Measurements from ENCODE around the gene MYG1.

GRCh38 chr12:53336181-53336681, 36.7 kb downstream of the MYG1 start, which contains the start of gene SP7:
- TF ChIP-seq POLR2AphosphoS5 (IDR thresholded peaks at IDR 0.05; ENCODE audit: borderline replicate concordance, low read depth, low read length) (no peak), EZH2 (IDR thresholded peaks at IDR 0.05) (no peak), FOXP2 (optimal IDR thresholded peaks at IDR 0.05; ENCODE audit: control extremely low read depth, extremely low read length, insufficient read depth) (no peak)

Data from SK-N-MC (cell line).